ENCODE data around the gene LYRM9. TPM values are rescaled to one million over a fixed set of nuclear protein-coding genes. Genes with fewer than 3 reads are reported as not detected.
"Not testable (repeated sequence)": the region's sequence is repeated elsewhere in the genome, so short reads cannot be mapped to it uniquely, and the experiment has no call there.

Gene LYRM9
- total RNA-seq, 2 donors from 2014 or later: 5.8 to 8.3 TPM

- Mint-ChIP-seq H3K36me3 (ENCODE audit: low read depth) (no peaks in the 10 kb centered on the region), H3K27me3 (ENCODE audit: insufficient read depth) (peaks cover 13% of the 10 kb centered on the region), H3K4me1 (no peaks in the 10 kb centered on the region), H3K4me3 (no peak overlapping the region), H3K9me3 (peaks cover 11% of the 10 kb centered on the region), H3K27ac (no peak overlapping the region)
- no peak for DNase-seq
- Histone ChIP-seq H3K27ac (ENCODE audit: low read depth, low read length) (no peak overlapping the region), H3K9me3 (ENCODE audit: control insufficient read depth, low read length) (no peaks in the 10 kb centered on the region), H3K4me1 (ENCODE audit: control insufficient read depth, insufficient read depth, low read length) (no peaks in the 10 kb centered on the region), H3K4me3 (ENCODE audit: low read length) (no peak overlapping the region), H3K27me3 (ENCODE audit: control insufficient read depth, insufficient read depth, low read length, poor library complexity, severe bottlenecking) (no peaks in the 10 kb centered on the region), H3K9ac (ENCODE audit: extremely low read depth, low read length, poor library complexity, severe bottlenecking) (no peak overlapping the region), H3K36me3 (ENCODE audit: control insufficient read depth, insufficient read depth, low read length) (no peaks in the 10 kb centered on the region)
- no peak for TF ChIP-seq CTCF (conservative IDR thresholded peaks at IDR 0.05)
- 92 to 99% methylated on average over 2 to 3 of the region's 3 CpGs for WGBS, 2 experiments (ENCODE audit: insufficient coverage in 1 of 2, insufficient read length in 1 of 2)
Measured at GRCh38 chr17:27848931-27849330, 44.2 kb downstream of the LYRM9 start.

- H3K4me1 ChIP-seq (ENCODE audit: control insufficient read depth, insufficient read depth, low read length); H3K9ac ChIP-seq (ENCODE audit: extremely low read depth, low read length, poor library complexity, severe bottlenecking); H3K36me3 ChIP-seq (ENCODE audit: control insufficient read depth, insufficient read depth, low read length); H3K4me3 ChIP-seq (ENCODE audit: low read length); H3K27ac Mint-ChIP-seq; H3K9me3 ChIP-seq (ENCODE audit: control insufficient read depth, low read length); H3K27ac ChIP-seq (ENCODE audit: low read depth, low read length); H3K4me3 Mint-ChIP-seq; H3K27me3 ChIP-seq (ENCODE audit: control insufficient read depth, insufficient read depth, low read length, poor library complexity, severe bottlenecking); H3K27me3 Mint-ChIP-seq (ENCODE audit: insufficient read depth); H3K36me3 Mint-ChIP-seq (ENCODE audit: low read depth); H3K4me1 Mint-ChIP-seq: not testable (repeated sequence)
- WGBS, 2 experiments (ENCODE audit: insufficient coverage in 1 of 2, insufficient read length in 1 of 2): 95 to 98% methylated on average over 10 to 11 of the region's 11 CpGs
- peaks cover 11% of the 10 kb centered on the region for H3K9me3 Mint-ChIP-seq
- DNase-seq: peak; percentile 4
Measured at GRCh38 chr17:27846808-27847307, 46.3 kb downstream of the LYRM9 start.

GRCh38 chr17:27846042-27846655, 47.0 kb downstream of the LYRM9 start:
- Mint-ChIP-seq H3K27ac (no peak overlapping the region), H3K36me3 (ENCODE audit: low read depth) (no peaks in the 10 kb centered on the region), H3K4me3 (no peak overlapping the region), H3K4me1 (no peaks in the 10 kb centered on the region), H3K9me3 (peaks cover 11% of the 10 kb centered on the region), H3K27me3 (ENCODE audit: insufficient read depth) (peaks cover 4% of the 10 kb centered on the region)
- H3K36me3 ChIP-seq (ENCODE audit: control insufficient read depth, insufficient read depth, low read length): no peaks in the 10 kb centered on the region
- DNase-seq: peak; percentile 17
- no peak overlapping the region for H3K9ac ChIP-seq (ENCODE audit: extremely low read depth, low read length, poor library complexity, severe bottlenecking)
- no peak overlapping the region for H3K27ac ChIP-seq (ENCODE audit: low read depth, low read length)
- H3K4me3 ChIP-seq (ENCODE audit: low read length): no peak overlapping the region
- TF ChIP-seq CTCF (conservative IDR thresholded peaks at IDR 0.05): no peak
- no peaks in the 10 kb centered on the region for H3K27me3 ChIP-seq (ENCODE audit: control insufficient read depth, insufficient read depth, low read length, poor library complexity, severe bottlenecking)
- H3K9me3 ChIP-seq (ENCODE audit: control insufficient read depth, low read length): no peaks in the 10 kb centered on the region
- no peaks in the 10 kb centered on the region for H3K4me1 ChIP-seq (ENCODE audit: control insufficient read depth, insufficient read depth, low read length)
- WGBS, 2 experiments (ENCODE audit: insufficient coverage in 1 of 2, insufficient read length in 1 of 2): 92 to 97% methylated on average over 23 of the region's 23 CpGs

All from endodermal cell (in vitro differentiated cells).